CD14-positive monocyte (primary cell): ENCODE measurements around the gene SIX1. TPM values are rescaled to one million over a fixed set of nuclear protein-coding genes. Genes with fewer than 3 reads are reported as not detected.
A peak's percentile ranks its signal among the peaks of the same experiment; 100 is the strongest.

Source experiments
- DNase-seq, 3 donors: peaks; one replicate each; pipeline ENCODE4 v3.0.0-alpha.2; 2011 to 2022
- H2AFZ ChIP-seq: 2 replicates; pipeline ENCODE4 v1.6.0; 2012; ENCODE audit warnings: mild to moderate bottlenecking, low read depth, low read length, inconsistent platforms; ENCODE audit not compliant: insufficient read depth, poor library complexity, severe bottlenecking
- H3K27ac ChIP-seq, 2 donors: 1 replicate in 1 of 2; 2 replicates in 1 of 2; pipeline ENCODE4 v1.5.1; 2012 to 2013; ENCODE audit warnings: low read length in 2 of 2, control low read depth in 1 of 2, inconsistent platforms in 1 of 2, low read depth in 1 of 2, mild to moderate bottlenecking in 1 of 2
- H3K27me3 ChIP-seq, 2 donors: one replicate each; pipeline versions ENCODE4 v1.6.0 to v1.6.1; 2011 to 2013; ENCODE audit warnings: low read length in 2 of 2; ENCODE audit not compliant: control insufficient read depth in 2 of 2, insufficient read depth in 2 of 2
- H3K36me3 ChIP-seq, 2 donors: replicated peaks in 1 of 2; 1 replicate in 1 of 2; 2 replicates in 1 of 2; pipeline versions ENCODE4 v1.5.1 to v1.6.1; 2012 to 2013; ENCODE audit warnings: low read length in 2 of 2, control low read depth in 1 of 2, inconsistent platforms in 1 of 2, mild to moderate bottlenecking in 1 of 2; ENCODE audit not compliant: insufficient read depth in 2 of 2, control insufficient read depth in 1 of 2
- H3K4me1 ChIP-seq, 2 donors: 1 replicate in 1 of 2; 2 replicates in 1 of 2; pipeline versions ENCODE4 v1.5.1 to v1.6.1; 2012 to 2013; ENCODE audit warnings: low read length in 2 of 2, control low read depth in 1 of 2, inconsistent platforms in 1 of 2, mild to moderate bottlenecking in 1 of 2, moderate library complexity in 1 of 2; ENCODE audit not compliant: insufficient read depth in 2 of 2, control insufficient read depth in 1 of 2
- H3K4me2 ChIP-seq: replicated peaks from 2 replicates; pipeline ENCODE3; 2012; ENCODE audit warnings: low read length, moderate library complexity, mild to moderate bottlenecking; ENCODE audit not compliant: poor library complexity, severe bottlenecking; ENCODE audit errors: extremely low read depth
- H3K4me3 ChIP-seq, 3 experiments: fragments of 200-600 bp in 1 of 3; sonication (generic) in 1 of 3; replicated peaks in 1 of 3; 1 replicate in 2 of 3; 2 replicates in 1 of 3; pipeline ENCODE4 v1.5.1; 2011 to 2013; ENCODE audit warnings: low read length in 3 of 3, mild to moderate bottlenecking in 3 of 3, control low read depth in 2 of 3, low read depth in 2 of 3, inconsistent platforms in 1 of 3, moderate library complexity in 1 of 3
- H3K79me2 ChIP-seq: 2 replicates; pipeline ENCODE4 v1.6.0; 2012; ENCODE audit warnings: mild to moderate bottlenecking, control low read depth, inconsistent platforms, low read length, moderate library complexity; ENCODE audit not compliant: insufficient read depth
- H3K9ac ChIP-seq: 2 replicates; pipeline ENCODE4 v1.6.0; 2017; ENCODE audit warnings: low read length, mild to moderate bottlenecking; ENCODE audit not compliant: insufficient read depth, poor library complexity, severe bottlenecking
- H3K9me3 ChIP-seq, 2 donors: replicated peaks in 1 of 2; 1 replicate in 1 of 2; 2 replicates in 1 of 2; pipeline versions ENCODE4 v1.5.1 to v1.6.1; 2012 to 2013; ENCODE audit warnings: low read length in 2 of 2, control low read depth in 1 of 2; ENCODE audit not compliant: control insufficient read depth in 1 of 2, insufficient read depth in 1 of 2
- H4K20me1 ChIP-seq: 2 replicates; pipeline ENCODE4 v1.6.0; 2012; ENCODE audit warnings: mild to moderate bottlenecking, low read length, control low read depth, moderate library complexity; ENCODE audit not compliant: insufficient read depth
- H3K27ac Mint-ChIP-seq, 7 donors: one replicate each; pipeline ENCODE4 v1.8.0; 2020; ENCODE audit warnings: mild to moderate bottlenecking in 7 of 7, mixed read lengths in 7 of 7, moderate library complexity in 6 of 7, inconsistent platforms in 2 of 7
- H3K27me3 Mint-ChIP-seq, 3 donors: one replicate each; pipeline ENCODE4 v1.8.0; 2021 to 2022; ENCODE audit warnings: low read depth in 3 of 3, mild to moderate bottlenecking in 3 of 3, mixed read lengths in 3 of 3, moderate library complexity in 3 of 3, inconsistent platforms in 1 of 3
- H3K36me3 Mint-ChIP-seq, 2 donors: one replicate each; pipeline ENCODE4 v1.8.0; 2020; ENCODE audit warnings: mixed read lengths in 2 of 2, inconsistent platforms in 1 of 2, mild to moderate bottlenecking in 1 of 2
- H3K4me1 Mint-ChIP-seq: one replicate; pipeline ENCODE4 v1.8.0; 2020; ENCODE audit warnings: mild to moderate bottlenecking, mixed read lengths
- H3K4me3 Mint-ChIP-seq, 2 donors: one replicate each; pipeline ENCODE4 v1.8.0; 2020; ENCODE audit warnings: mild to moderate bottlenecking in 2 of 2, mixed read lengths in 2 of 2, moderate library complexity in 1 of 2
- H3K9me3 Mint-ChIP-seq, 7 donors: one replicate each; pipeline ENCODE4 v1.8.0; 2020 to 2022; ENCODE audit warnings: mixed read lengths in 7 of 7, mild to moderate bottlenecking in 6 of 7, moderate library complexity in 6 of 7, inconsistent platforms in 2 of 7
- CTCF ChIP-seq: fragments of 200-600 bp; IDR thresholded peaks from one replicate; pipeline ENCODE4 v1.8.0; 2022; ENCODE audit warnings: antibody characterized with exemption, mild to moderate bottlenecking
- WGBS: methylation state at CpG from one replicate; pipeline ENCODE4 v1.1.5; 2013; ENCODE audit warnings: missing lambda C conversion rate; ENCODE audit not compliant: insufficient coverage; 5-methylcytosine and 5-hydroxymethylcytosine counted together
- intact Hi-C, 2 donors: fragments of 100-400 bp; cut with micrococcal nuclease; formaldehyde crosslinking; loops; one replicate each; pipeline versions ENCODE4 v1.15.0 to v1.15.1; 2023
- polyA plus RNA-seq, 3 donors: library from polyadenylated mRNA; depleted of rRNA in 1 of 3; unstranded in 2 of 3; stranded (reverse) in 1 of 3; fragments of 300-500 nt in 2 of 3; fragments of >200 nt in 1 of 3; fragmentation: Illumina TruSeq in 2 of 3; gene quantifications; 1 replicate in 2 of 3; 2 replicates in 1 of 3; pipeline ENCODE4 v1.2.3, GENCODE V29; 2012 to 2021

SIX1 gene
- polyA plus RNA-seq, 3 donors: not detected

DNA sequence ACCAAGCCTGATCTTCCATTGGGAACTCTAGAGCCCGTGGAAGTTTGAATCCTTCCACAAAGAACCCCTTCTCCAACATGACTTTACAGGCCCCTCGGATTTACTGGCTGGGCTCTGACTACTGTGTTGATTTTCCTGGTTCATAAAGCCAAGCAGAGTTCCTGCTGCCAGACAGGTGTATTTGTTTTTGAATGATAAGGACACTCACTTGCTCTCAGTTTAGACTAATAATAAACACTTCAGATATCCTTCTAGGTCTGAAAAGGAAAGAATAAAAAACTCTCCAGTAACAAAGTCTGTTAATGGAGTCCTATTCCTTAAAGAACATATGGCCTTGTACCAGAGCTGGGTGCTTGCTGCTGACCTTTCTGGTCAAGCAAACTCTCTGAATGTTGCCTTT is 31.0 kb downstream of the SIX1 start:
- no peaks in the 10 kb centered on the region for H4K20me1 ChIP-seq
- H2AFZ ChIP-seq: no peak overlapping the region
- H3K27me3 Mint-ChIP-seq: peaks cover 15 to 35% (median 33%) of the 10 kb centered on the region in 3 donors
- TF ChIP-seq CTCF: no peak
- H3K4me3 ChIP-seq: no peak overlapping the region
- H3K9me3 Mint-ChIP-seq: peaks cover 0 to 3% (median 0%) of the 10 kb centered on the region in 7 donors
- H3K27me3 ChIP-seq: peaks cover 16% of the 10 kb centered on the region in 2 donors
- H3K4me1 ChIP-seq: peaks cover 9 to 11% of the 10 kb centered on the region in 2 donors
- H3K9me3 ChIP-seq: no peaks in the 10 kb centered on the region
- intact Hi-C loops: no loop called here
- H3K36me3 Mint-ChIP-seq: no peaks in the 10 kb centered on the region
- no peak overlapping the region for H3K27ac ChIP-seq
- H3K4me3 Mint-ChIP-seq: no peak overlapping the region
- no peak overlapping the region for H3K9ac ChIP-seq
- H3K27ac Mint-ChIP-seq: no peak overlapping the region
- WGBS: 100% methylated on average over 1 of the region's 2 CpGs
- DNase-seq: no peak
- no peak overlapping the region for H3K4me2 ChIP-seq
- no peaks in the 10 kb centered on the region for H3K79me2 ChIP-seq
- H3K4me1 Mint-ChIP-seq: peaks cover 11% of the 10 kb centered on the region
- H3K36me3 ChIP-seq: no peaks in the 10 kb centered on the region

DNA sequence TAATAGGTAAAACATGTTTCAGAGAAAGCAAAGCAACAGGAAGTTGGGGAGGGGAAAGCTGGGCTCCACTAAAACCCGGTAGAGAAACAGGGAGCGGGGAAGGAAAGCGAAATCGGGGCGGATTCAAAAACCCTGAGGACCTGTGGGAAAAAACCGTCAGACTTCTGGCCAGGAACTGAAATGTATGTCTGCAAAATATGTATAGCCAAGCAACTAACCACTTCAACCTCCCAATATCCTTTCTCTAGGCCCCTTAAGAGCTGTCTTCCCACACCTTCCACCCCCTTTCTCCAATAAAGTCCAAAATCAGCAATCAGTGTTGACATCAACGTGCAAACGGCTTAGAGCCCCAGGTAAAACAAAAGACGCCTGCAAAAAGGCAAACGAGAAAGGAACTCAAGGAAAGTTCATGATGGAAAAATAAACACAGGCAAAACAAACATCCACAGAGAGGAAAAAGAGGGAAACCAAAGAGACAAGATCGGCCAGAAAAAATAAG is 32.8 kb downstream of the SIX1 start:
- H3K36me3 Mint-ChIP-seq: no peaks in the 10 kb centered on the region
- H2AFZ ChIP-seq: peak overlapping the region; percentile 3
- H3K4me1 ChIP-seq: peaks cover 9 to 11% of the 10 kb centered on the region in 2 donors
- no peaks in the 10 kb centered on the region for H3K36me3 ChIP-seq
- peaks cover 11% of the 10 kb centered on the region for H3K4me1 Mint-ChIP-seq
- H3K9me3 ChIP-seq: no peaks in the 10 kb centered on the region
- no peaks in the 10 kb centered on the region for H3K79me2 ChIP-seq
- no peak overlapping the region for H3K4me3 Mint-ChIP-seq
- DNase-seq: no peak
- no peak overlapping the region for H3K4me3 ChIP-seq
- 89% methylated on average over 6 of the region's 11 CpGs for WGBS
- H3K4me2 ChIP-seq: no peak overlapping the region
- no peak overlapping the region for H3K9ac ChIP-seq
- no peak overlapping the region for H3K27ac ChIP-seq
- H3K27ac Mint-ChIP-seq: no peak overlapping the region
- peaks cover 5 to 8% of the 10 kb centered on the region in 2 donors for H3K27me3 ChIP-seq
- H3K9me3 Mint-ChIP-seq: peaks cover 0 to 4% (median under 1%) of the 10 kb centered on the region in 7 donors
- no peaks in the 10 kb centered on the region for H4K20me1 ChIP-seq
- intact Hi-C loops: no loop called here
- H3K27me3 Mint-ChIP-seq: peaks cover 10 to 28% (median 19%) of the 10 kb centered on the region in 3 donors
- TF ChIP-seq CTCF: no peak
